EH (cell line): ENCODE measurements around the gene TRPM5.

ENCODE experiments used
- DNase-seq: peaks from one replicate; pipeline ENCODE4 v3.0.0-alpha.2; 2015; ENCODE audit warnings: low read depth

The TRPM5 gene

GRCh38 chr11:2402890-2403645 lies 41.2 kb downstream of the TRPM5 start:
- DNase-seq: no peak

DNA sequence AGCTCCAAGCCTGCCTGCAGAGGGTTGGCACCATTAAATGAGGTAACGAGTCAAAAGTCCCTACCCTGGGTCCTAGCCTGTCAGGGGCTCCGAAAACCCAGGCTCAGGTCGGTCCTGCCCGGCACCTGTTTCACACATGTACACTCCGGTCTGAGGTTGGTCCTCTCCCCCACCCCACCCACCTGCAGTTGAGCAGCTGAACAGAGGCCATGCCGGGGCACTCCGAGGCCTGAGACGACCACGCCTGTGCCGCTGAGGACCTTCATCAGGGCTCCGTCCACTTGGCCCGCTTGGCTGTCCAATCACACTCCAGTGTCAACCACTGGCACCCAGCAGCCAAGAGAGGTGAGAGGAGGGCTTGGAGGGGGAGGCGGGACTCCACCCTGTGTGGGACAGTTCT lies 42.2 kb downstream of the TRPM5 start:
- DNase-seq: no peak

GRCh38 chr11:2401436-2401984 lies 42.8 kb downstream of the TRPM5 start:
- no peak for DNase-seq

DNA sequence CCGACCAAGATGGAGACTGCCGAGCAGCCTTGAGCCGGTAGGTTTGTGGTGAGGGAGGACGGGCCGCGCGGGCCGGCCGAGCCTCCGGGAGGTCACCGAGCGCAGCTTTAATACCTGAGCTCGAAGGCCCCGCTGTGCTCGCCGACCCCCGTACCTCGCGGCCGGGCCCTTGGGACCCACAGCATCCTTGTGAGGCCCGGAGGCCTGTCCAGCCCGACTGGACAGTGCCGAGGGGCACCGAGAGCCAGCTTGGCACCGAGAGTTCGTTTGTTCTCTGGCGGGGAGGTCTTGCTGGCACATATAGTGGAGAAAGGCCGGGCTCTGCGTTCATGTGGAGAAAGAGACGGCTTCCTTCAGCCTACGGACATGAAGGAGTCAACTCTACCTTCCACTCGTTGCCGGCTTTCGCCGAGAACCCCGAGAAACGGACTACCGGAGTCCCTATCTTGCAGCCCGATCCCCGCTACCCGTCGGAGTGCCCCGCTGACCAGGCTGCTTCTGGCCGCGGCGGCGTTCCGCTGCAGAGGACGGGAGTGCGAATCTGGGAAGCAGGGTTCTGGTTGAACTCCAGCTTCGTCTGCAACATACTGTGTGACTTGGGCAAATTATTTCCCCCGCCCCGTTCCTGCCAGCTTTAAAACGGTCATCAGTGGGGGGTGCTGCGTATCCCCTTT lies 43.4 kb downstream of the TRPM5 start:
- peak; percentile 35 for DNase-seq

GRCh38 chr11:2400069-2400761 lies 44.1 kb downstream of the TRPM5 start, which contains the start of gene TSSC4:
TSS of gene TSSC4 (plus strand) at chr11:2400750. CDS start at chr11:2402634, 1,884 bp downstream.
- DNase-seq: peak; percentile 100

DNA sequence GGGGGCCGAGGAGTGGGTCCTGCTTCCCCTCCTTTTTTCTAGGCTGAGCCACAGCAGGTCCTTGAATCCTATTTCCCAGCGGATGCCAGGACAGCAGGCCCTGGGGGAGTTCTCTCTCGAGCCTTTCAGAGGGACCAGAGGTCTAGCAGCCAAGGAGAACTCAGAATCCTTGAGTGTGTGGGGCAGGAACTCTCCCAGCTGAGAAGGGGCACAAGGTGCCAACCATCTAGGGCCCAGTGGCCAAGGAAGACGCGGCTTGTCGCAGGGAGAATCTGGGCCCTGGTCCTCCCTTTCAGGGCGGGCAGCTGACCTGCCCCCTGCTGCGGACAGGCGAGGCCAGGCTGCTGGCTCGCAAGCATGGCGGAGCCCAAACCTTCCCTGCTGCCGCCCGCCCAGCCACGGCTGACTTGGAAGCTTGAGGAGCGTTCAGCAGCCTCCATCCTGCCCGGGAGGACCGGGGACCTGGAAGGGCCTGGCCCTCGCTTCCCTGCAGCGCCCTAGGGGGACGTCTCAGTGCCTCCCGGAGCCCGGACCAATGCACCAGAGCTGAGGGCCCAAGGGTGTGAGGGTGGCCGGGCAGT lies 44.7 kb downstream of the TRPM5 start:
- DNase-seq: no peak

DNA sequence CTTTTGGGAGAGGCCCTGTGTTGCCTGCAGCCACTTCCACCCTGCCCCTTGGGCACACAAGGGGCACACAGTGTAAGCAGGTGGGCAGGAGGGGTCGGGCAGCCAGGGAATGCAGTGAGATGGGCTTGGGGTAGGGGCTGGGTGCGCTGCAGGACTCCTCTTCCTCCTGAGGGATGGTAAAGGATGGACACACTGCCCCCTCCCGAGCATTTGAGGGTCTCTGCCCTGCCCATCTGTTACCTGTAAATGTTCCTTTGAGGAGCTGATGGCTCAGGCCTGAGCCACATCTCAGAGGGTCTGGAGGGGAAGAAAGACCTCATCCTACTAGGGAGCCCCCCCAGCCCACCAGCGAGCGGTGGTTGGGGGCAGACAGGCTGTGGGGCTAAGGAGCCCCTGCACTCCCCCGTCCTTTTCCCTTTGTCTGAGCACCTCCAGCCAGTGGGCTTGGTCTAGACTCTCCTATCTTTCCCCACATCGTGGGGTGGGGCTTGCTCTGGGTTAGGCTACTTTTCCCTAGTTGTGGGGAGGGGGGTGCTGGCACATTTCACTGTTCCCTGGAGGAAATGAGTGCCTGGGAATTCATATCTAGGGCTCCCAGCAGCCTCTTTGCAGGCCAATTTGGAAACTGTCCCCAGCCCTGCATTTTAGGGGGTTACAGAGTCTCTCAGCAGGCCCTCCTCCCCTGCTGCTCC lies 45.5 kb downstream of the TRPM5 start:
- DNase-seq: no peak

- no peak for DNase-seq
Measured at GRCh38 chr11:2397005-2397404, 47.3 kb downstream of the TRPM5 start.

- DNase-seq: no peak
Measured at GRCh38 chr11:2396471-2396870, 47.8 kb downstream of the TRPM5 start.

GRCh38 chr11:2395856-2396255 lies 48.5 kb downstream of the TRPM5 start:
- DNase-seq: no peak

DNA sequence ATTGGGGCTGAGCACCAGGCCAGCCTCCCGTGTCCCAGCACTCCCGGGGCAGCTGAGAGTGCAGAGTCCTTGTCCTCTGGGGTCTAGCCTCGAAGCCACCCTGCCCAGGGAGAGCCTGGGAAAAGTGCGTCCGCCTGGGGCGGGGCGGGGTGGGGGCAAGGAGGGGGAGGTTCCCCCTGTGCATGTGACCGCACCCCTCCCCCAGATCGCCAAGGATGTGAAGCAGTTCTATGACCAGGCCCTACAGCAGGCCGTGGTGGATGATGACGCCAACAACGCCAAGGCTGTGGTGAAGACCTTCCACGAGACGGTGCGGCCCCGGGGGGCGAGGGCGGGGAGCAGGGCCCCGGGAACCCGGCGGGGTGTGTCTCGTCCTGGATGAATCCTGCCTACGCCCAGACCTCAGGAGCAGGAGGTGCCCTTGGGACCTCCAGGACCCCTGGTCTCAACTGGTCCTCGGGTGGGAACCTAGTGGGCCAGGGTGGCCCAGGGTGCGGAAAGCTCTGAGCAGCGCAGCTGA lies 49.0 kb downstream of the TRPM5 start:
- DNase-seq: no peak

DNA sequence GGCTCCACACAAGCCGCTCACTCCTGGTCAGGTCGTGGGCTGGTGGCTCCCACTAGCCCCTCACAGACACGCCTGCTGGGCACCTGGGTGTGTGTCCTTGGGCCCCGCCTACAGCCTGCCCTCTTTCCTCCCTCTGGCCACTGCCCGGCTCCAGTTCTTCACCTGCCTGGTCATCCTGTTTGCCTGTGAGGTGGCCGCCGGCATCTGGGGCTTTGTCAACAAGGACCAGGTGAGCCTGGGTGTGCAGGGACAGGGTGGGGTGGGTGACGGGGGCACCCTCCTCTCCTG lies 49.6 kb downstream of the TRPM5 start:
- DNase-seq: no peak
